Measurements from ENCODE around the gene MESP2.

MESP2 gene

DNA sequence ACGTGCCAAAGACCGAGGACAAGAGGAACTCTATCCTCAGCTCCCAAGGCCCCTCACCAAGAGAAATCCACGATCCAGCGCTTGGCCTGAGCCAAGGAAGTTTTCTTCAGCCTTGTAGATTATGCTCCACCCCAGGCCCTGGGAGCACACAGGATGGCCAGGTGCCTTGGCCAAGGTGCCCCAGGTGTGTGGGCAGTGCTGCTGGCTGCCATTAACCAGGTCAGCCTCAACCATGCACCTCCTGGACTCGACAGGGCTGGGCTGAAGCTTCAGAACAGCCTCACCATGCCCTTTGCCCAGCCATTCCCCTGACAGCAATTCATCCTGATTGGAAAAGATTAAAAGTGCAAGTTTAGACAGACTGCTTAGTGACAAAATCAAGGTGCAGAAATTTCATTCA, 14.2 kb upstream of the MESP2 start:
- H3K9me3 ChIP-seq (ENCODE audit: control insufficient read depth, insufficient read depth, low read length) = no peaks in the 10 kb centered on the region
- H3K4me2 ChIP-seq (ENCODE audit: low read length) = no peak overlapping the region
- H3K27ac ChIP-seq (ENCODE audit: low read depth, low read length) = no peak overlapping the region

DNA sequence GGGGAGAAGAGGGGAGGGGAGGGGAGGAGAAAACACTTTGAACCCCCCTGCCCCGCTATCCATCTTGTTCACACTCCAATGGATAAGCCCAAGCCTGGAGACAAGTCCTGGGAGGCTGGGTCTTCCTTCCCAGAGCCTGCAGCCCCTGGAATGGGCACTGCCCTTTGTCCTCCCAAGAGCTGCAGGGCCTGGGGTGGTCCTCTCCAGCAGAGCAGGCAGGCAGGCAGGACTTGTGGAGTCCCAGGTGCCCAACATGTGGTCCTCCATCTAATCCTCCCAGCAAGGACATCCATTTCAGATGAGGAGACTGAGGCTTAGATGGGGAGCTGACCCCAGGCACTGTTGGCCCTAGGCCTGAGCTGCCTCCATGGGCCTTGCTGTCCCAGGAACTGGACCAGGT, 10.4 kb upstream of the MESP2 start:
- Histone ChIP-seq H3K4me2 (ENCODE audit: low read length) (no peak overlapping the region), H3K4me3 (ENCODE audit: low read length) (no peak overlapping the region), H3K27me3 (ENCODE audit: control insufficient read depth, low read length) (no peaks in the 10 kb centered on the region), H4K20me1 (ENCODE audit: control insufficient read depth, insufficient read depth, low read depth, low read length) (no peaks in the 10 kb centered on the region), H3K27ac (ENCODE audit: low read depth, low read length) (no peak overlapping the region), H3K4me1 (ENCODE audit: control insufficient read depth, low read length) (no peaks in the 10 kb centered on the region), H3K36me3 (ENCODE audit: control insufficient read depth, low read length) (no peaks in the 10 kb centered on the region), H3F3A (ENCODE audit: control insufficient read depth, insufficient read depth) (no peaks in the 10 kb centered on the region), H3K79me2 (ENCODE audit: control insufficient read depth, low read length) (no peaks in the 10 kb centered on the region), H3K9me2 (replicated peaks; ENCODE audit: control insufficient read depth, low read length) (no peaks in the 10 kb centered on the region), H3K9me3 (ENCODE audit: control insufficient read depth, insufficient read depth, low read length) (no peaks in the 10 kb centered on the region)
- TF ChIP-seq, protein P1, sequence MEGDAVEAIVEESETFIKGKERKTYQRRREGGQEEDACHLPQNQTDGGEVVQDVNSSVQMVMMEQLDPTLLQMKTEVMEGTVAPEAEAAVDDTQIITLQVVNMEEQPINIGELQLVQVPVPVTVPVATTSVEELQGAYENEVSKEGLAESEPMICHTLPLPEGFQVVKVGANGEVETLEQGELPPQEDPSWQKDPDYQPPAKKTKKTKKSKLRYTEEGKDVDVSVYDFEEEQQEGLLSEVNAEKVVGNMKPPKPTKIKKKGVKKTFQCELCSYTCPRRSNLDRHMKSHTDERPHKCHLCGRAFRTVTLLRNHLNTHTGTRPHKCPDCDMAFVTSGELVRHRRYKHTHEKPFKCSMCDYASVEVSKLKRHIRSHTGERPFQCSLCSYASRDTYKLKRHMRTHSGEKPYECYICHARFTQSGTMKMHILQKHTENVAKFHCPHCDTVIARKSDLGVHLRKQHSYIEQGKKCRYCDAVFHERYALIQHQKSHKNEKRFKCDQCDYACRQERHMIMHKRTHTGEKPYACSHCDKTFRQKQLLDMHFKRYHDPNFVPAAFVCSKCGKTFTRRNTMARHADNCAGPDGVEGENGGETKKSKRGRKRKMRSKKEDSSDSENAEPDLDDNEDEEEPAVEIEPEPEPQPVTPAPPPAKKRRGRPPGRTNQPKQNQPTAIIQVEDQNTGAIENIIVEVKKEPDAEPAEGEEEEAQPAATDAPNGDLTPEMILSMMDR (IDR thresholded peaks at IDR 0.05; ENCODE audit: low read depth, low read length, poor library complexity, severe bottlenecking) = no peak
- no peak for TF ChIP-seq EZH2phosphoT487 (IDR thresholded peaks at IDR 0.05; ENCODE audit: borderline replicate concordance, low read length)

More for the DNA sequence above, 14.2 kb upstream of the MESP2 start:
- Histone ChIP-seq H3K79me2 (ENCODE audit: control insufficient read depth, low read length) (no peaks in the 10 kb centered on the region), H3K4me3 (ENCODE audit: low read length) (no peak overlapping the region), H3K9me2 (replicated peaks; ENCODE audit: control insufficient read depth, low read length) (no peaks in the 10 kb centered on the region), H3F3A (ENCODE audit: control insufficient read depth, insufficient read depth) (no peaks in the 10 kb centered on the region), H3K27me3 (ENCODE audit: control insufficient read depth, low read length) (no peaks in the 10 kb centered on the region), H4K20me1 (ENCODE audit: control insufficient read depth, insufficient read depth, low read depth, low read length) (no peaks in the 10 kb centered on the region), H3K4me1 (ENCODE audit: control insufficient read depth, low read length) (no peaks in the 10 kb centered on the region), H3K36me3 (ENCODE audit: control insufficient read depth, low read length) (no peaks in the 10 kb centered on the region)
- TF ChIP-seq EZH2phosphoT487 (IDR thresholded peaks at IDR 0.05; ENCODE audit: borderline replicate concordance, low read length) = no peak
- TF ChIP-seq, protein P1 (IDR thresholded peaks at IDR 0.05; ENCODE audit: low read depth, low read length, poor library complexity, severe bottlenecking) = no peak

DNA sequence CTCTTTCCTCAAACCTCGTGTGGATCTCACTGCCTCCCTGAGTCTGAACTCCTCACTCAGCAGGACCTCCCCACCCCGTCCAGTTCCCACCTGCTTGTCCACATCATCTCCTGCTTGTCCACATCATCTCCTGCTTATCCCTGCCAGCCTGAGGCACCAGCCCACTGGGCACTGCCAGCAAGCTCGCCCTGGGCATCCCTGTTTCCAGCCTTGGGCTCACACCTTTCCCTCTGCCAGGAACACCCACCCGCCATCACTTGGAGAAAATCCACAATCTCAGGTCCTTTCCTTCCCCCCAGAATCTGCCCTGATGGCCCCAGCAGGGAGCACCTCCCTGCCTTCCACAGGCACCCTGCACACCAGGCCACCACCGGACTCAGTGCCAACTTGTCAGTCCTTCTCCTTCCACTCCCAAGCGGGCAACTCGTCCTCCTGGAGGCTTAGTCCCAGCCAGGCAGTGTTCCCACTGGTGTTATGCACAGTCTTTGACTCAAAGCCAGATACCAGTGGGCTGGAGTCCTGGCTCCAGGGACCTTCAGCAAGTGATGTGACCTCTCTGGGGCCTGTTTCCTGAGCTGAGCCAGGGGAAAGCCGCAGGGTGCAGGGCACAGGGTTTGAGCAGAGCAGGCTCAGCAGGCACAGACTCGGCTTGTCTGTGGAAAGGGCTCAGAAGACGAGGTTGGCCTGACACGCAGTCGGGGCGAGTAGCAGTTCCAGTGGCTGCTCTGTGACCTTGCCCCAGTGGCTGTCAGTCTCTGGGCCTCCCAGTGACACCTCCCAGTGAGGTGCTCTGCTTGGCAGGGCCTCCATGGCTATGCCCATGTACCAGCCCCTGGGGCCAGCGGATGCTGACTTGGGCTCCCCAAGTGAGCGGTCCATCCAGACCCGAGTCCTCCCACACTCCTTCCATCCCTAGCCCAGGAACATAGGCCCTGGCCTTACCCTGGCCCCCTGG, 9.5 kb upstream of the MESP2 start:
- Histone ChIP-seq H3K9me2 (replicated peaks; ENCODE audit: control insufficient read depth, low read length) (no peaks in the 10 kb centered on the region), H3K4me2 (ENCODE audit: low read length) (no peak overlapping the region), H3K4me3 (ENCODE audit: low read length) (no peak overlapping the region), H3K79me2 (ENCODE audit: control insufficient read depth, low read length) (no peaks in the 10 kb centered on the region), H3K27me3 (ENCODE audit: control insufficient read depth, low read length) (no peaks in the 10 kb centered on the region), H3K9me3 (ENCODE audit: control insufficient read depth, insufficient read depth, low read length) (no peaks in the 10 kb centered on the region), H3K27ac (ENCODE audit: low read depth, low read length) (no peak overlapping the region), H4K20me1 (ENCODE audit: control insufficient read depth, insufficient read depth, low read depth, low read length) (no peaks in the 10 kb centered on the region), H3F3A (ENCODE audit: control insufficient read depth, insufficient read depth) (no peaks in the 10 kb centered on the region), H3K4me1 (ENCODE audit: control insufficient read depth, low read length) (no peaks in the 10 kb centered on the region), H3K36me3 (ENCODE audit: control insufficient read depth, low read length) (no peaks in the 10 kb centered on the region)
- no peak for TF ChIP-seq EZH2phosphoT487 (IDR thresholded peaks at IDR 0.05; ENCODE audit: borderline replicate concordance, low read length)
- TF ChIP-seq, protein P1 (IDR thresholded peaks at IDR 0.05; ENCODE audit: low read depth, low read length, poor library complexity, severe bottlenecking) = no peak

Measured in DOHH2 (cell line).